GM12874 (cell line): Measurements from ENCODE around the gene EFCAB12.

Experiments used
- TF ChIP-seq, protein P1 (sequence below): IDR thresholded peaks from 2 replicates; pipeline ENCODE4 v1.5.1; 2011; ENCODE audit warnings: low read depth, mild to moderate bottlenecking, control low read depth, low read length, moderate library complexity; ENCODE audit not compliant: insufficient read depth

The EFCAB12 gene

DNA sequence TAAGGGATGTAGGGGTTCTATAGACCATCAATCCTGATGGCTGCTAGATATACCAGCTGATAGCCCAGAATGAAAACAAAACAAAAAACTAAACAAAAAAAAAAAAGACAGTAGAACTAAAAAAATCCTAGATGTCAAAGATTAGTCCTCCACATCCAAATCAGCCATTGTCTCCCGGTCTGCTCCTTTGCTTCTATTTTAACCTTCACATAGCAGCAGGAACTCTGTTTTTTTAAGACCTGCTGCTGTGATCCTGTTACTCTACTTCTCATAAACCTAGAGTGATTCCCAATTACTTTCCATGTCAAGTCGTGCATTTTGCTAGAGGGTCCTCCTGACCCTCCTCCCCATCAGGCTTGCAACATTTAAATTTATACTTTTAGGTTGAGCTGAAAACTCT is 14.1 kb upstream of the EFCAB12 start:
- TF ChIP-seq, protein P1, sequence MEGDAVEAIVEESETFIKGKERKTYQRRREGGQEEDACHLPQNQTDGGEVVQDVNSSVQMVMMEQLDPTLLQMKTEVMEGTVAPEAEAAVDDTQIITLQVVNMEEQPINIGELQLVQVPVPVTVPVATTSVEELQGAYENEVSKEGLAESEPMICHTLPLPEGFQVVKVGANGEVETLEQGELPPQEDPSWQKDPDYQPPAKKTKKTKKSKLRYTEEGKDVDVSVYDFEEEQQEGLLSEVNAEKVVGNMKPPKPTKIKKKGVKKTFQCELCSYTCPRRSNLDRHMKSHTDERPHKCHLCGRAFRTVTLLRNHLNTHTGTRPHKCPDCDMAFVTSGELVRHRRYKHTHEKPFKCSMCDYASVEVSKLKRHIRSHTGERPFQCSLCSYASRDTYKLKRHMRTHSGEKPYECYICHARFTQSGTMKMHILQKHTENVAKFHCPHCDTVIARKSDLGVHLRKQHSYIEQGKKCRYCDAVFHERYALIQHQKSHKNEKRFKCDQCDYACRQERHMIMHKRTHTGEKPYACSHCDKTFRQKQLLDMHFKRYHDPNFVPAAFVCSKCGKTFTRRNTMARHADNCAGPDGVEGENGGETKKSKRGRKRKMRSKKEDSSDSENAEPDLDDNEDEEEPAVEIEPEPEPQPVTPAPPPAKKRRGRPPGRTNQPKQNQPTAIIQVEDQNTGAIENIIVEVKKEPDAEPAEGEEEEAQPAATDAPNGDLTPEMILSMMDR = no peak

DNA sequence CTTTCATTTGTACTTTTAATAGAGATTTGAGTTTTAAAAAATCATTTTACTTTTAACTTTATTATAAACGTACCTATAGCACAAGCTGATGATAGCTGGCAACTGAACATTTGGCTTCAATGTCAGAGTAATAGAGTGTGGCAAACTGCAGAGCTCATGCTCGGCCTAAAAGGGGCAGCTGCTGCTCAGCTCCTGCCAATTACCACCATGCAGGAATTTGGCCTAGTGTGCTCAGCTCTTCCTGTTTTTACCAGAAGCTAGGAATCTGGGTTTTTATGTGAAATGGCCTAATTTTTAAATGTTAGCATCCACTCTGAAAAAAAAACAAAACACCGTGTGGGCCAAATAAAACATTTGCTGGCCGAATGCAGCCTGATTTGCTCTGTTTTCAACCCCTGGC is 13.3 kb upstream of the EFCAB12 start:
- TF ChIP-seq, protein P1 = no peak

DNA sequence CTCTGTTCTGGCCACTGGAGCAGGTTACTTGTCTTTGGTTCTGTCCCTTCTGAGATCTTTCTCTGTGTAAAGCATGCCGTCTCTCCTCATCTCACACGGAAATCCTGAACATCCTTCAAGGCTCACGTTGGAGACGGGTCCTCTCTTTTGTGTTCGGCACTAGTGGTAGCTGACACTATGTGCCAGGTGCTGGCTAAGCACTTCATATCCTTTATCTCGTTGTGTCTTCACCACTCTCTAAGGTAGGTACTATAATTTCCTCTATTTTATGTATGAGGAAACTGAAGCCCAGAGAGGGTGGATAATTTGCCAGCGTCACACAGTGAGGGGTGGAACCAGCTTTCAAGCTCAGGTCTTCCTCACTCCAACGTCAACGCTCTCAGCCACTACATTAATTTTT is 12.8 kb upstream of the EFCAB12 start:
- TF ChIP-seq, protein P1 = no peak

DNA sequence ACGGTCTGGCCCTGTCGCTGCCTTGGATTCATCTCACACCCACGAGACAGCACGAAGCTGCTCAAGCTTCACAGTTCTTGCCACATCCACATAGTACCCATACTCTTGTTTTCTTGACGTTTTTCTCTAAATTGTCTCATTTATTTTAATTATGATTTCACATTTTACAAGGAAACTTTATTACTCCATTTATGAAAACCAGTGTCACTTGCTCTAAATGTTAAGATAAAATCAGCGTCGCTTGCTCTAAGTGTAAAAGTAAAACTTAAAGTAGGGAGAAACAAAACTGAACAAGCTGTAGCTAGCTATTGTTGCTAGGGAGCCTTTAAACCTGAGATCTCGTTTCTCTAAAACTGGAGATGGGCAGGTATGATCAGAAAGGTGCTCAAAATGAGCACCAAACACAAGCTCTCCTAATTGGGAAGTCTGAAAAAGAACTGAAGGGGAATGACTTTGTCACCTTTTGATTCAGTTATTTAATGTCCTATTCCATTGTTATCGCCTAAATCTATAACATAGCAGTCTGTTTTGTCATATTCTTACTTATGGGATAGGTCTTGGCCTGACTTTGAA is 12.3 kb upstream of the EFCAB12 start:
- TF ChIP-seq, protein P1 = no peak

DNA sequence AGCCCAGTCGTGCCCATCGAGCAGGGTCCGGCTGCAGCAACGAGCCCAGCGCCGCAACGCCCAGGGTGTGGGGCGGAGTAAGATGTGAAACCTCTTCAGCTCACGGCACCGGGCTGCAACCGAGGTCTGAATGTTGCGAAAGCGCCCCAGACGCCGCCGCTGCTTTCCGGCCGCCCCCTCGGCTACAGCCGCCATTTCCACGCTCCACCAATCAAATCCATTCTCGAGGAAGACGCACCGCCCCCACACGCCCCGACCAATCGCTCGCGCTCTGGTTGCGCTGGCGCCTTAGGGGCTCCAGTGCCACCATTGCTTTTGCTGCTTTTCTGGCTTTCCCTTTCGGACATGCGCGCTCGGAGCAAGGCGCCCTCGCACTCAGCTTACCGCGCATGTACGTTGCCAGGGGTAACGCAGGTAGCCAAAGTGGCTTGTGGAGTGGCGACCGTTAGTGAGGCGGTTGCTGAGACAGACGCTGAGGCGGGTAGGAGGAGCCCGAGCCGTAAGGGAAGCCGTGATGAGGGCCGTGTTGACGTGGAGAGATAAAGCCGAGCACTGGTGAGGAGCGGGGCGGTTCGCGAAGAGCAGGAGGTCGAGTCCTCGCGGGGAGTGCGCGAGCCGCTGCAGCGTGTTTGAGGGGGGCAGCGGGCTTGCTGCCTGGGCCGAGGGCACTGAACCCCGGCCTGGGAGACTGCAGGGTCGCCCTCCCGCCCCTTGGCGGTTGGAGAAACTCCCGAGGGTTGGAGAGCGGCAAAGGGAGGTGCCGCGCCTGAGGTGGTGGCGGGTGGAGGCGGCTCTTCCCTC is 11.6 kb upstream of the EFCAB12 start, which contains the start of the genes IFT122 and MBD4:
Gene IFT122, plus strand, starts transcription at position 408 of the 801 bp plus-strand sequence. Its CDS starts 107 bp downstream, at position 515.
Gene MBD4, minus strand, starts transcription at position 132 of the 801 bp plus-strand sequence. Its CDS starts 115 bp downstream, at position 17.
- TF ChIP-seq, protein P1 = no peak

DNA sequence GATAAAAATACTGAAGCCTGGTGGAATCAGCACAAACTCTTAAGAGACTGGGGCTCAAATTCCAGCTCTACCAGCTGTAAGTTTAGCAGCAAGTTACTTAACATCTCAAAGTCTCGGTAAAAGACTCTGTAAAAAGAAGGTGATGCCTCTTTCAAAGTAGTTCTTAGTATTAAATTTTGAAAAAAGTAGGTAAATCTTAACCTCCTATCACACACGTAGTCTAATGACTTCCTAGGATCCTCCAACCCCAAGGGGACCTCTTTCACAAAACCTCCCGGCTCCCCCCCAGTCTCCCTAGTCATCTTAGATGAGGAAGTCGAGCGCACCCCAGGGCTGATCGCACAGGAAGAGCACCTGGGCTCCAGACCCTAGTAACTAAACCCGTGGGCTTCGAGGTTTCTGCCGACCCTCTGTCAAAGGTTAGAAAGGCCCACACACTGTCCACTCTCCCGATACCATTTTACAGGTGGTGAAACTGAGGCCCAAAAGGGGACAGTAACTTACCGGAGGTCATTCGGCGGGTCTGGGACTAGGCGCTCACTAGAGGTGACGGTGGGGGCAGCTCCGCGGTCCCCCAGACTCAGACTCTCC is 10.9 kb upstream of the EFCAB12 start:
- TF ChIP-seq, protein P1 = no peak

DNA sequence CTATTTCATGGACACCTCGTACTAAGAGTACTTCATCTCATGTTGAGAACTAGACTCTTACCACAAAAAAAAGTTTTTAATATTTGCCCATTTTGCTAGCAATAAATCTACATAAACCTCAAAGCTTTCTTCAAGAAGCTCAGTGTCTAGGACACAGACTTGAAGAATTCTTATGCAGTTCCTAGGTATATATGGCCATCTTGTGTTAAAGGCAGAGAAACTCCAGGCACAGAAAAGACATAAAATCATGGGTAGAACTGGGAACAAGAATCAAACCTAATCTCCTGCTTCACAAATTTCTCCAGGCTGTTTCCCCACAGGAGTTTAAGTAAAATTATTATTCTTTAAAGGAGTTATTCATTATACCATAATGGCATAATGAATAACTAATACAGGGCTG is 6.9 kb upstream of the EFCAB12 start:
- TF ChIP-seq, protein P1 = no peak
